ENCODE data around the gene KLF5. TPM values are rescaled to one million over a fixed set of nuclear protein-coding genes. Genes with fewer than 3 reads are reported as not detected.

Gene KLF5
- total RNA-seq, 1 experiment from 2014 or later, result 59.2 TPM

DNA sequence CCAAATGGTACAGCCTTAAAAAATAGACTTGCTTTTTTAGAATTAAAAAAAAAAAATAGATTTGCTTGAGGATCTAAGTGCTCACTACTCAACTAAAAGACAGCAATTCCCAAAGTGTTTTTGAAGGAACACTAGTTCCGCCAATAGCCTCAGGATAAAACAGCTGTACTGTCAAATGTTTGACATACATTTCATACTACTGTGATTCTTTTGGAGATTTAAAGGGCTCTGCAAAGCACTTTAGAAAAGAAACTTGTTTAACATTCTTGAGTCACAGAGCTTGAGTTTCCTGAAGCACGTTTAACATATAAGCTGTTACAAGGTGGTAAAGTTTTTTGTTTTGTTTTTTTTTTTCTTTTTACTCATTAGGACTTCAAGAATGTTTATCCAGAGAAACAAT lies 23.1 kb upstream of the KLF5 start:
- Histone ChIP-seq H3K4me1 (ENCODE audit: control insufficient read depth in 1 of 2, insufficient read depth in 2 of 2, low read length in 2 of 2) (peaks cover 0 to 7% of the 10 kb centered on the region in 2 experiments; a peak in 3 of 4 replicates), H4K20me1 (ENCODE audit: insufficient read depth) (no peaks in the 10 kb centered on the region), H3K9me3 (ENCODE audit: control insufficient read depth in 1 of 2, insufficient read depth in 1 of 2, low read depth in 1 of 2, low read length in 2 of 2) (no peaks in the 10 kb centered on the region), H3K27me3 (ENCODE audit: insufficient read depth, low read length) (no peaks in the 10 kb centered on the region), H2AFZ (ENCODE audit: low read depth, low read length, poor library complexity, severe bottlenecking) (no peak overlapping the region), H3K4me2 (ENCODE audit: low read length) (no peak overlapping the region), H3K36me3 (ENCODE audit: control insufficient read depth in 1 of 2, insufficient read depth in 2 of 2, low read length in 2 of 2) (no peaks in the 10 kb centered on the region), H3K9me2 (ENCODE audit: insufficient read depth) (no peaks in the 10 kb centered on the region), H3K9ac (ENCODE audit: low read length) (no peak overlapping the region), H3K27ac (ENCODE audit: low read depth, low read length) (no peak overlapping the region), H3K79me2 (ENCODE audit: insufficient read depth, low read length) (no peaks in the 10 kb centered on the region), H3K4me3 (replicated peaks in 1 of 2; ENCODE audit: low read depth in 1 of 2, low read length in 2 of 2) (no peak overlapping the region)
- ChIA-PET CTCF (no interaction called here), POLR2A (no interaction called here), RAD21 (ENCODE audit: low non-redundant PET in 1 of 2, low total read pairs in 2 of 2, uncharacterized antibody in 2 of 2, unreplicated experiment in 2 of 2) (interaction anchor here in 1 of 2 experiments (0.7 kb wide), 1 partner anchor 386 kb away, joined by 3 read pairs; no protein-coding TSS in a partner anchor)
- no peak for DNase-seq (ENCODE audit: low read depth, low spot score)
- intact Hi-C loops (cut with micrococcal nuclease), result no loop called here
- no TSS peak for BruUV-seq (replicated peaks)
- ATAC-seq, result no peak
- TF ChIP-seq TCF7L2 (IDR thresholded peaks at IDR 0.05; ENCODE audit: borderline replicate concordance, extremely low read depth, insufficient read depth, insufficient read length) (no peak), CBX3 (IDR thresholded peaks at IDR 0.05; ENCODE audit: low read depth) (no peak), ZNF274 (IDR thresholded peaks at IDR 0.05; ENCODE audit: low read depth, low read length) (no peak), FOSL1 (IDR thresholded peaks at IDR 0.05; ENCODE audit: low read depth) (no peak), CEBPB (IDR thresholded peaks at IDR 0.05; ENCODE audit: low read depth) (no peak), POLR2A (IDR thresholded peaks at IDR 0.05; ENCODE audit: borderline replicate concordance, extremely low read depth, insufficient read depth, insufficient read length) (no peak), SP1 (IDR thresholded peaks at IDR 0.05; ENCODE audit: low read depth) (no peak), RAD21 (IDR thresholded peaks at IDR 0.05; ENCODE audit: low read depth) (no peak), EGR1 (IDR thresholded peaks at IDR 0.05; ENCODE audit: low read depth) (no peak), YY1 (IDR thresholded peaks at IDR 0.05; ENCODE audit: extremely low read depth, insufficient replicate concordance, low read depth, low read length) (no peak), JUND (IDR thresholded peaks at IDR 0.05) (no peak), POLR2AphosphoS5 (IDR thresholded peaks at IDR 0.05; ENCODE audit: low read depth, low read length) (no peak), SIN3A (IDR thresholded peaks at IDR 0.05; ENCODE audit: low read depth) (no peak)
- TF ChIP-seq, protein P1, sequence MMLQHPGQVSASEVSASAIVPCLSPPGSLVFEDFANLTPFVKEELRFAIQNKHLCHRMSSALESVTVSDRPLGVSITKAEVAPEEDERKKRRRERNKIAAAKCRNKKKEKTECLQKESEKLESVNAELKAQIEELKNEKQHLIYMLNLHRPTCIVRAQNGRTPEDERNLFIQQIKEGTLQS (IDR thresholded peaks at IDR 0.05), result no peak
- TF ChIP-seq, protein P2, sequence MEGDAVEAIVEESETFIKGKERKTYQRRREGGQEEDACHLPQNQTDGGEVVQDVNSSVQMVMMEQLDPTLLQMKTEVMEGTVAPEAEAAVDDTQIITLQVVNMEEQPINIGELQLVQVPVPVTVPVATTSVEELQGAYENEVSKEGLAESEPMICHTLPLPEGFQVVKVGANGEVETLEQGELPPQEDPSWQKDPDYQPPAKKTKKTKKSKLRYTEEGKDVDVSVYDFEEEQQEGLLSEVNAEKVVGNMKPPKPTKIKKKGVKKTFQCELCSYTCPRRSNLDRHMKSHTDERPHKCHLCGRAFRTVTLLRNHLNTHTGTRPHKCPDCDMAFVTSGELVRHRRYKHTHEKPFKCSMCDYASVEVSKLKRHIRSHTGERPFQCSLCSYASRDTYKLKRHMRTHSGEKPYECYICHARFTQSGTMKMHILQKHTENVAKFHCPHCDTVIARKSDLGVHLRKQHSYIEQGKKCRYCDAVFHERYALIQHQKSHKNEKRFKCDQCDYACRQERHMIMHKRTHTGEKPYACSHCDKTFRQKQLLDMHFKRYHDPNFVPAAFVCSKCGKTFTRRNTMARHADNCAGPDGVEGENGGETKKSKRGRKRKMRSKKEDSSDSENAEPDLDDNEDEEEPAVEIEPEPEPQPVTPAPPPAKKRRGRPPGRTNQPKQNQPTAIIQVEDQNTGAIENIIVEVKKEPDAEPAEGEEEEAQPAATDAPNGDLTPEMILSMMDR (IDR thresholded peaks at IDR 0.05 in 2 of 3, conservative IDR thresholded peaks at IDR 0.05 in 1 of 3; ENCODE audit: borderline replicate concordance in 1 of 3, insufficient read depth in 1 of 3, low read depth in 2 of 3, low read length in 2 of 3), result no peak

Data from HCT116 (cell line).